H1 (cell line): Measurements from ENCODE around the gene NOL9.

ENCODE experiments used
- ASH2L ChIP-seq: fragments of 200-600, 300-600 bp; sonication (generic); IDR thresholded peaks from one replicate; pipeline ENCODE4 v1.7.1; 2017; ENCODE audit warnings: low read length
- EP300 ChIP-seq, 2 experiments: IDR thresholded peaks; 1 replicate in 1 of 2; 2 replicates in 1 of 2; pipeline ENCODE4 v1.6.1; 2011 to 2012; ENCODE audit warnings: low read depth in 2 of 2, low read length in 2 of 2, mild to moderate bottlenecking in 2 of 2, borderline replicate concordance in 1 of 2, inconsistent platforms in 1 of 2, moderate library complexity in 1 of 2
- POLR2A ChIP-seq, 2 experiments: IDR thresholded peaks; 1 replicate in 1 of 2; 2 replicates in 1 of 2; pipeline ENCODE4 v1.6.1; 2011; ENCODE audit warnings: low read depth in 2 of 2, low read length in 2 of 2, mild to moderate bottlenecking in 2 of 2; ENCODE audit errors: control extremely low read depth in 1 of 2
- SIX5 ChIP-seq: IDR thresholded peaks from 2 replicates; pipeline ENCODE4 v1.6.1; 2011; ENCODE audit warnings: mild to moderate bottlenecking, low read depth, low read length
- TF ChIP-seq, protein P1 (sequence below), 3 experiments: IDR thresholded peaks; 1 replicate in 2 of 3; 2 replicates in 1 of 3; pipeline versions ENCODE4 v1.5.1 to v1.6.1; 2011; ENCODE audit warnings: low read length in 3 of 3, mild to moderate bottlenecking in 3 of 3, inconsistent platforms in 2 of 3, low read depth in 1 of 3, moderate library complexity in 1 of 3; ENCODE audit not compliant: insufficient read depth in 1 of 3; ENCODE audit errors: control extremely low read depth in 1 of 3

DNA sequence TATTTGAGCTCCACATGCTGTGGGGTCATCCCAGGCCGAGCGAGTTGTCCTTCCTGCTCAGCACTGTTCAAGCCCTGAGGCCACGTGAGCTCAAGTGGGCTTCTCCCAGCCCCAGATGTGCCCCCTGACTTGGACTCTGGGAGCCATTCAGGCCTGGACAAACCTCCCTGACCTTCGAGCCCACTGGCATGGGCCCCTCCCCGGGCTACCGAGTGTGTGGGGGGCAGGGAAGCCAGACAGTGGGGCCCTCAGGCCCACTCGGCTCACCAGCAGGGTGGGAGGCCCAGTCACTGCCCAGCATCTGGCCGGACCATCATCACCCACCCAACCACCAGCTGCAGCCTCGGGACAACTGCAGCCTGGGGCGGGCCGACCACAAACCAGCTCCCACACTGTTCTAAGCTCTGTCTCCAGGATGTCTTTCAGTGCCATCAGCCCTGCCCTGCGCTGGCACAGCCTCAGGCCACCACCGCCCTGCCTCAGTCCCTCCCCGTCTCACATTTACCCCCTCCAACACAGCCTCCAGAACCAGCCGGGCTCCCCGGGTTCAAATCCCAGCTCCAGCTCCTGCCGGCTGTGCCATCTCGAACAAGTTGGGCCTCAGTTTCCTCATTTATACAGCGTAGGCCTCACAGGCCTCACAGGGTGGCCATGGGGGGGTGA, 41.9 kb downstream of the NOL9 start:
- TF ChIP-seq EP300 (IDR thresholded peaks at IDR 0.05; ENCODE audit: borderline replicate concordance in 1 of 2, low read depth in 2 of 2, low read length in 2 of 2) (no peak), ASH2L (no peak), POLR2A (IDR thresholded peaks at IDR 0.05; ENCODE audit: control extremely low read depth in 1 of 2, low read depth in 2 of 2, low read length in 2 of 2) (no peak), SIX5 (no peak)
- TF ChIP-seq, protein P1, sequence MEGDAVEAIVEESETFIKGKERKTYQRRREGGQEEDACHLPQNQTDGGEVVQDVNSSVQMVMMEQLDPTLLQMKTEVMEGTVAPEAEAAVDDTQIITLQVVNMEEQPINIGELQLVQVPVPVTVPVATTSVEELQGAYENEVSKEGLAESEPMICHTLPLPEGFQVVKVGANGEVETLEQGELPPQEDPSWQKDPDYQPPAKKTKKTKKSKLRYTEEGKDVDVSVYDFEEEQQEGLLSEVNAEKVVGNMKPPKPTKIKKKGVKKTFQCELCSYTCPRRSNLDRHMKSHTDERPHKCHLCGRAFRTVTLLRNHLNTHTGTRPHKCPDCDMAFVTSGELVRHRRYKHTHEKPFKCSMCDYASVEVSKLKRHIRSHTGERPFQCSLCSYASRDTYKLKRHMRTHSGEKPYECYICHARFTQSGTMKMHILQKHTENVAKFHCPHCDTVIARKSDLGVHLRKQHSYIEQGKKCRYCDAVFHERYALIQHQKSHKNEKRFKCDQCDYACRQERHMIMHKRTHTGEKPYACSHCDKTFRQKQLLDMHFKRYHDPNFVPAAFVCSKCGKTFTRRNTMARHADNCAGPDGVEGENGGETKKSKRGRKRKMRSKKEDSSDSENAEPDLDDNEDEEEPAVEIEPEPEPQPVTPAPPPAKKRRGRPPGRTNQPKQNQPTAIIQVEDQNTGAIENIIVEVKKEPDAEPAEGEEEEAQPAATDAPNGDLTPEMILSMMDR (IDR thresholded peaks at IDR 0.05; ENCODE audit: control extremely low read depth in 1 of 3, insufficient read depth in 1 of 3, low read depth in 1 of 3, low read length in 3 of 3) = no peak
